ENCODE data around the gene RABGAP1.

Gene RABGAP1

DNA sequence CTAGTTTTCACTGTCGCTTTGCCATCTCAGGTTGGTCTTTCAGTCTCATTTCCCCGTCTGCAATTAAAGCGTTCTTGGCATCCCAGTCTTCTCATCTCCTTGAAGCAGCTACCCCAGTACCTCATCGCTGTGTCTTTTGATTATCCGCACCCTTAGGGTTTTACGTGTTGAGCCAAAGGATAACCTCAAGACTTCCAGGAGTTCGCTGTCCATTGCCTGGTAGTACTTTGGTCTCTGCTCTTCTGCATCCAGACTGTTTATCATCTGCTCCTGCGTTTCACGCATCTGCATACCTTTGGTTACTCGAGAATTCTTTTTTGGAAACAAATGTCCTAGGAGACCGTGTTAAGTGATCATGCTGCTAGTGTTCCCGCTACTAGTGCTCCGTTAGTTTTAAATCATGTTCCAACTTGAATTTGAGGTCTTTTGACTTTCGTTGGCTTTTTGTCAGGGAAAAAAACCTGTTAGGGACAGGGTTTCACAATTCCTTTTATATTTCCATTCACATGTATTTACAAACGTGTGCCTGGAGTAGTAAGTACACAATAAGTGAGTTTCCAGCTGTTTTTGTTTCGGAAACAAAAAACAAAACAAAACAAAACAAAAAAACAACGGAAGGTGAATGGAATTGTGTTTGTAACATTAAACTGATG lies 888 bp downstream of the RABGAP1 start:
- ChIA-PET POLR2A (interaction anchor here (1.3 to 2.4 kb wide), 2 partner anchors 10 to 29 kb away, joined by 3 to 8 read pairs; partner anchors contain the start of genes ZBTB26 and ZBTB6), CTCF (interaction anchor here (0.8 kb wide), 1 partner anchor 50 kb away, joined by 3 read pairs; no protein-coding TSS in a partner anchor)
- no peak for DNase-seq (ENCODE audit: extremely low spot score)

GRCh38 chr9:122944960-122945888 lies 4.4 kb downstream of the RABGAP1 start:
- POLR2A ChIA-PET, result interaction anchor here (1.6 kb wide), 1 partner anchor 33 kb away, joined by 3 read pairs; the partner anchor contains the start of gene ZBTB6
- CTCF ChIA-PET, result no interaction called here
- TF ChIP-seq, protein P1, sequence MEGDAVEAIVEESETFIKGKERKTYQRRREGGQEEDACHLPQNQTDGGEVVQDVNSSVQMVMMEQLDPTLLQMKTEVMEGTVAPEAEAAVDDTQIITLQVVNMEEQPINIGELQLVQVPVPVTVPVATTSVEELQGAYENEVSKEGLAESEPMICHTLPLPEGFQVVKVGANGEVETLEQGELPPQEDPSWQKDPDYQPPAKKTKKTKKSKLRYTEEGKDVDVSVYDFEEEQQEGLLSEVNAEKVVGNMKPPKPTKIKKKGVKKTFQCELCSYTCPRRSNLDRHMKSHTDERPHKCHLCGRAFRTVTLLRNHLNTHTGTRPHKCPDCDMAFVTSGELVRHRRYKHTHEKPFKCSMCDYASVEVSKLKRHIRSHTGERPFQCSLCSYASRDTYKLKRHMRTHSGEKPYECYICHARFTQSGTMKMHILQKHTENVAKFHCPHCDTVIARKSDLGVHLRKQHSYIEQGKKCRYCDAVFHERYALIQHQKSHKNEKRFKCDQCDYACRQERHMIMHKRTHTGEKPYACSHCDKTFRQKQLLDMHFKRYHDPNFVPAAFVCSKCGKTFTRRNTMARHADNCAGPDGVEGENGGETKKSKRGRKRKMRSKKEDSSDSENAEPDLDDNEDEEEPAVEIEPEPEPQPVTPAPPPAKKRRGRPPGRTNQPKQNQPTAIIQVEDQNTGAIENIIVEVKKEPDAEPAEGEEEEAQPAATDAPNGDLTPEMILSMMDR (IDR thresholded peaks at IDR 0.05; ENCODE audit: control extremely low read depth, extremely low read depth, low read depth, missing control alignments), result no peak
- no peak for DNase-seq (ENCODE audit: extremely low spot score)

More for the DNA sequence above, 888 bp downstream of the RABGAP1 start:
- TF ChIP-seq, protein P1 (IDR thresholded peaks at IDR 0.05; ENCODE audit: control extremely low read depth, extremely low read depth, low read depth, missing control alignments), result no peak

- TF ChIP-seq, protein P1 (IDR thresholded peaks at IDR 0.05; ENCODE audit: control extremely low read depth, extremely low read depth, low read depth, missing control alignments), result no peak
- CTCF ChIA-PET, result interaction anchor here (0.5 to 2.0 kb wide), 5 partner anchors 13 to 1351 kb away, joined by 3 to 5 read pairs (median 3); partner anchors contain the start of gene ZBTB26
- DNase-seq (ENCODE audit: extremely low spot score), result no peak
- POLR2A ChIA-PET, result no interaction called here
Measured at GRCh38 chr9:122946461-122947005, 5.7 kb downstream of the RABGAP1 start.

DNA sequence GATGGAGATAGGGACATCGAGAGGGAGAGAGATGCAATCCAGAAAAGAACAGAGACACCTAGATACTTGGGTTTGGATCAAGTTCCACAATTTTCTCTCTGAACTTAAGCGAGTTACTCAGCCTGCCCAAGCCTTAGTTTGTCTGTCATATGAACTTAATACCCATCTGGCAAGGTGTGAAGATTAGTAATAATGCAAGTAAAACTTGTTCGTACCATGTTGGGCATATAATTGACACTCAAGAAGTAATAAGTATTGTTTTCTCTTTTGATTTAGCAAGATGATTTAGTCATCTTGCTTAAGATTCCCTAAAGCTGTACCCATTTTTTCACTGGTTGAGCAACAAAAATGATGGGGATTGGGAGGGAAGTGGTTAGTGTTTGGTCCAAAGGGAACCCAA lies 7.5 kb downstream of the RABGAP1 start:
- TF ChIP-seq, protein P1 (IDR thresholded peaks at IDR 0.05; ENCODE audit: control extremely low read depth, extremely low read depth, low read depth, missing control alignments), result no peak
- no peak for DNase-seq (ENCODE audit: extremely low spot score)
- CTCF ChIA-PET, result interaction anchor here (1.4 kb wide), 1 partner anchor 42 kb away, joined by 4 read pairs; no protein-coding TSS in a partner anchor
- POLR2A ChIA-PET, result no interaction called here

- CTCF ChIA-PET, result no interaction called here
- no peak for DNase-seq (ENCODE audit: extremely low spot score)
- POLR2A ChIA-PET, result no interaction called here
- TF ChIP-seq, protein P1 (IDR thresholded peaks at IDR 0.05; ENCODE audit: control extremely low read depth, extremely low read depth, low read depth, missing control alignments), result no peak
Measured at GRCh38 chr9:122949696-122950095, 8.9 kb downstream of the RABGAP1 start.

- ChIA-PET POLR2A (no interaction called here), CTCF (no interaction called here)
Measured at GRCh38 chr9:122950263-122950662, 9.4 kb downstream of the RABGAP1 start.

More at GRCh38 chr9:122950263-122950662, 9.4 kb downstream of the RABGAP1 start:
- TF ChIP-seq, protein P1 (IDR thresholded peaks at IDR 0.05; ENCODE audit: control extremely low read depth, extremely low read depth, low read depth, missing control alignments), result no peak
- no peak for DNase-seq (ENCODE audit: extremely low spot score)
